ENCODE measurements around the gene SLC22A23. TPM values are rescaled to one million over a fixed set of nuclear protein-coding genes. Genes with fewer than 3 reads are reported as not detected.

SLC22A23 gene
- polyA plus RNA-seq, 4 donors: 9.8 to 12.4 (median 11.4) TPM

DNA sequence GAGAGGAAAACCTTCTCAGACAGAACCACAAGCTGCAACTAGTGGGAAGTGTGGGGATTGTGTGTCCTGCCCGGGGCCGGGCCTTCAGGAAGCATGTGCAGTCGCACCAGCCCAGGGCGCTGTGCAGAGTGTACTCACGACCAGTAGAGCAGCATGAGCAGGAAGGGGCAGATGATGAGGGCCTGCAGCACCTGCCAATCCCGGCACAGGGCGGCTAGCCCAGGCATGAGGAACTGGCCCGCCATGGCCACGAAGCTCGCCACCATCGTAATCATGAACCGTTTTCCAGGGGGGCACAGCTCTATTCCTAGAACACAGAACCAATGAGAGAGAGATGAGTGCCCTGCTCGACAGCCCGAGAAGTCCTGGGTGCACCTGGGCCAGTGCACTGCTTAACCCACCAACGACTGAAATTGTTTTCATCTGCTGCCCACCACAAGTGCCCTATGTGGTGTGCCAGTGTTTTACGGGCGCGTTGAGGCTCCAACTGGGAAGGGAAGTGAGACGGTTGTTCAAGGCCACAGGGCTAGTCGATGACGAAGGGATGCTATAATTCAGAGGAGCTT lies 133.1 kb downstream of the SLC22A23 start:
- DNase-seq (ENCODE audit: low read depth in 4 of 4, low spot score in 3 of 4): no peak

DNA sequence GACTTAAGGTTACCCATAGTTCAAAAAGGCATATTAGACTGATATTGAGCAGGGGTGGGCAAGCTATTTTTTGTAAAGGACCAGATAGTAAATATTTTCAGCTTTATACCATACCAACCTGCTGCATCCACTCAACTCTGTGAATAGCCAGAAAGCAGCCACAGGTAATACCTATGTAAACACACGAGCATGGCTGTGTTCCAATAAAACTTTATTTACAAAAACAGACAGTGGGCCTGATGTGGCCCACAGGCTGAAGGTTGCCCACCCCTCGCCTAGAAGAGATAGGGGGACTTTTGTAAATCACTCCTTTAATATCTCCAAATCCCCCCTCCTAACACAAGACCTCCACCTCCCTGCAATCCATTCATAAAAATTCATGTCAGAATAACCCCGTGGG lies 133.7 kb downstream of the SLC22A23 start:
- DNase-seq (ENCODE audit: low read depth in 4 of 4, low spot score in 3 of 4): no peak

DNA sequence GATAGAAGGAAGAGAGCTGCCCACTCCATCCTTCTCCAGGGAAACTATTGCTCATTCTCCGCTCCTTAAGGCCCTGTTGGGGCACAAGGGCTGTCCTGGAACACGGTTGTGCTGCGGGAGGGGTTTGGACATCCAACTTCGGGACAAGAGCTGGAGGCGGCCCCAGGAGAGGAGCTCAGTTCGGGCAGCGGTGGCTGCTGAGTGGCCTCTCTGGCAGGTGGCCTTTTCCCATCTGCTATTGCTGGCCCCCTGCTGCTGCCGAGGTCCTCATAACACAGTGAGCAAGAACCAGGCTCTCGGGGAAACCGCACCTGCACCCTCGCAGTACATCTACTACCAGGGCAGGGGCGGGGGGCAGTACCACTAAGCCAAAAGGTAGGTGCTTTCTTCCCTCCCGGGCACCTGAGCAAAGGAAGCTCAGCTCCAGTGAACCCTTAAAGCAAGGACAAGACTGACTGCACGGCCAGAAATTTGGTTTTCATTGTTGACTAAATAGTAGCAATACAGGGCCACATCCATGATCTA lies 134.4 kb downstream of the SLC22A23 start:
- no peak for DNase-seq (ENCODE audit: low read depth in 4 of 4, low spot score in 3 of 4)

DNA sequence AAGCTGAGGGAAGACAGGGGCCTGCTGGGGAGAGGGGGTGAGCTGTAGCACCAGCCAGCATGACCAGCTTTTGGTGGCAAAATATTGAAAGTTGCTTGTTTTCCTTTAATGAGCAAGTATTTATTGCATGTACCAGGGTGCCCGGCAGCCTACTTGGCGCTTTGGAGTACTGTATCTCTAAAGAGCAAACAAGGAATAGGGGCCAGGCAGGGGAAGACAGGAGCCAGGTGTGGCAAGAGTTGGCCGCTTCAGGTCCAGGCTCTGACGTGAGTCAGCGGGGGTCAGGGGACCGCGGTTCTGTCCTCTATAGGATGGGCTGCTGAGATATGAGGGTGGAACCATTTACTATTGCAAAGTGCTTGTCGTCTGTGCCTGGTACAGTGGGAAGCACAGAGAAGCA lies 135.0 kb downstream of the SLC22A23 start:
- no peak for DNase-seq (ENCODE audit: low read depth in 4 of 4, low spot score in 3 of 4)

DNA sequence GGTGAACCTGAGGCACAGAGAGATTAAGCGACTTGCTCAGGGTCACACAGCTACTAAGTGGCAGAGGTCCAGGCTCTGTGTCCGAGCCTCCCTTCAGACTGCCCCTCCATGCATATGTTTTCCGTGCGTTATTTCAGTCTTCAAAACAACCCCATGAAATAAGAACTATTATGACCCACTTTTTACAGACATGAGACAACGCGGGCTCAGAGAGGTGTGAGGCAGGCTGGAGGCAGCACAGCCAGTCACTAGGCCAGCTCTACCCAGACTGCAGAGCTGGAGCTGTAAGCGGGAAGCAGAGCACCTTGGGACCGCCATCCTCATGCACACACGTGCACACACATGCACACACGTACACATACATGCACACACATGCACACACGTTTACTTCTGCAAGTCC lies 135.8 kb downstream of the SLC22A23 start:
- DNase-seq (ENCODE audit: low read depth in 4 of 4, low spot score in 3 of 4): no peak

DNA sequence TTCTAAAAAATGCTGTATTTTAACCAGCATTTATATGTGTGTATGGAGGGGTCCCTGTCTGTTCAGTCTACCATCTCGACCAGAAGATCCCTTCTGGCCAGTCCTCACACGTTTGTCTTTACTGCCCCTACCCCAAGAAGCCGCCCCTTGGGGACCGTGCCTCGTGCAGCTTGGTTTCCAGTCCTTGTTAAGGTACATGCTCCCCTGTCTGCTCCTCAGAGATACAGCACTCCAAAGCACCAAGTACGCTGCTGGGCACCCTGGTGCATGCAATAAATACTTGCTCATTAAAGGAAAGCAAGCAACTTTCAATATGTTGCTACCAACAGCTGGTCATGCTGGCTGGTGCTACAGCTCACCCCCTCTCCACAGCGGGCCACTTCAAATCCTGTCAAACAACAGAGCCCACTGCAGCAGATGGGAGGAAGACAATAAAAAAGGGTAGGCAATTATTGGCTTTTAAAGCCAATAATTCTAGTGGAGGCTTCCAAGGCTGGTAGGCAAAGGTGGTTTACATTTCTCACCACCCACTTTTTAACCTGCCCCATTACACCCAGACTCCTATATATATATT lies 136.5 kb downstream of the SLC22A23 start:
- DNase-seq (ENCODE audit: low read depth in 4 of 4, low spot score in 3 of 4): no peak

DNA sequence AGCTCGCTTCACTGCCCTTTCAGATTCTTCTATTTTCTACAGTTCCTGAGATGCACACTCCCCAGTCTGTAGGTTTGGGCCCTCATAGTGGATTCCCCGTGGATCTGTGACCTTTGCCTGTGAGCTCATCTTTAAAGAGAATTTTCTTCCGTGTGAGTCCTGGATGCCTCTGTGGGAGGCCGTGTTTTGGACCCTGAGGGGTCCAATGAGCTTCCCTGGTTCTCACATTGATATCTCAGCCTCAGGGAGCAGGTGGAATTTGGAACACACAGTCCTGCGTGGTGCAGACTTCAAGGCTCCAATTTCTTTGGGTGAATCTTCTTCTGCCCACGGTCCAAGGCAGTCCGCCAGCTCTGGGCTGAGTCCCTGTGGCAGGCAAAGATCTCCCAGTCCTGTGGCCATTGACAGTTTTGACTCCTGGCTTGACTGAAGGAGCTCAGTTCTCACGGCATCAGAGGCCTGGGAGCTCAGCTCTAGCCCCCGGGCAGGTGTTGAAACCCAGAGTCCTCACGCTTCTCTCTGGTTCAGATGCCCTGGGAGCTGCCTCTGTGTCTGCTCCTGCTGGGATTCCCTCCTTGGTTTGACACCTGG lies 137.1 kb downstream of the SLC22A23 start:
- DNase-seq (ENCODE audit: low read depth in 4 of 4, low spot score in 3 of 4): no peak

DNA sequence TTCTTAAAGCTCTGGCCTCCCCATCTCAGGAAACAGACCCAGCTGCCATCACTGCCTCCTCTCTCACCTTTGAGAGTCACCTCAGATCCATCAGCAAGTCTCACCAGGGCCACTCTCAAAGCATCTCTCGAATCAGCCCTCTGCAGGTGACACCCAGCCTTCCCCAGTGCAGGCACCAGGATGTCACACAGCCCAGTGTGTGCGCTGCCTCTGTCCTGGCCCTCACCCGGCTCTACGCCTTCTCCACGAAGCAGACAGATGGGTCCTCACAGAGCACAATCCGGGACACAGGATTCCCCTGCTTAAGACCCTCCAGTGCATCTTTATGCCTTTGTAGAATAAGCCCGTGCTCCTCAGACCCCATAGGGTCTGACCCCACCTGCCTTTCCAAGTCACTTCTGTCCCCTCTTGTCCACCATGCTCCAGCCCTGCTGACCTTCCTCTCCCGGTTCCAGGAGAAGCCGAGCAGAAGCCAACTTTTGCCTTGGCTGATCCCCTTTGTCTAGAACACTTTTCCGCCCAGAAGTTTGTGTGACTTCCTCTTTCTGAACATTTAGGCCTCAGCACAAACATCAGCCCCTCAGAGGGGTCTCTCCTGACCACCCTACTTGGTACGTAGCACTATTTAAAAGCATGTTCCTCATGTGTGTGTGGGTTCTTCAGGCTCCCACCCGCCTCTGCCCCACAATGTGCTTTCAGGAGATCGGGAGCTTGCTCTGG lies 137.9 kb downstream of the SLC22A23 start:
- no peak for DNase-seq (ENCODE audit: low read depth in 4 of 4, low spot score in 3 of 4)

DNA sequence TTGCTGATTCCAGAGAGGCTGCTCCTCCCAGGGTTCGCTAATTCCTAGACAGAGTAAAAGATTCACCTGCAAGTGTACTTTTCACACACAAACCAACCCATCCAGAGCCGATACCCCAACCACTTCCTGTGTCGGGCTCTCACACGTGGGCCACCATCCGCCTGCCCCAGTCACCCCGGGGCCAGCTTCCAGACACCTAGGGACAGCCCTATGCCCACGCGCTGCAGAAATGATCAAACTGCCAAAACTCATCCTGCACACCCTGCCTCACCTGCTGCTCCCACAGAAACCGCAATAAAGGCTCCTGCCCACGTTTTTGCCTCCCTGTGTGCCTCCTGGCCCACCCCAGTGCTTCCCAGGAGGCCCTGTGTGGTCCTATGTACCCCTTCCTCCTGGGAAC lies 138.6 kb downstream of the SLC22A23 start:
- DNase-seq (ENCODE audit: low read depth in 4 of 4, low spot score in 3 of 4): no peak

DNA sequence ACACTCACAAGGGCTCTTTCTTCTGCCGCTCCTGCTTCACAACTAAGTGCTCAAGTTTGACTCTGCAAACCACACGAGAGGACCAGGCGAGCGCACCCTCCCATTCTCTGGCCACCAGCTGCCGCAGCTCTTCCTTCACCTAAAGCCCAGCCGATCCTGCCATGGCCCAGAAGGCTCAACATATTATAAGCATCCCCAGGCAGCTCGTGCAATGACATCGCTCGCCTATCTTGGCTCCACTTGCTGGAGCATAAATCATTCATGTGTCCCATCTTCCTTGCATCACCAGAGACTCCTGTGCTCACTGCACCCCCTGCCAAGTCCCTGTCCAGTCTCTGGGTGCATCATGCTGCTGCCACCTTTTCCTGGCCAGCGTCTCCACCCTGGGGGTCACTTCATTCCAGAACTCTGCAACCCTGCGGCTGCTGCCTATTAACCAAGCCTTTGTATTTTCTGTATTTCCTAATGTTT lies 139.1 kb downstream of the SLC22A23 start:
- no peak for DNase-seq (ENCODE audit: low read depth in 4 of 4, low spot score in 3 of 4)

DNA sequence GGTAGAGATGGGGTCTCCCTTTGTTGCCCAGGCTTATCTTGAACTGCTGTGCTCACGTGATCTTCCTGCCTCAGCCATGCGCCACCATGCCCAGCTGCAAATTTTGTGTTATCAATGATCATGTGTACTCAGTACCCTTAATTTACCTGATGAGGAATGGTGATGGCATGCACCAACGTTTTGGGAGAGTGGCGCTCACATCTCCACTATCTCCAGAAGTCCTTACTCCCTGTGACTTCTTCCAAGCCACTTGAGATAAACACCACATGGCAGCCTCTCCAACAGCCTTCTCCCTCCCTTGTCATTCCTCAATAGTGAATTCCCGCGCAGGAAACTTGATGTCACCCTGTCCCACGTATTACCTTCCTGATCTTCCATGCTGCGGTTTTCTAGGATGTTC lies 140.0 kb downstream of the SLC22A23 start:
- DNase-seq (ENCODE audit: low read depth in 4 of 4, low spot score in 3 of 4): no peak

DNA sequence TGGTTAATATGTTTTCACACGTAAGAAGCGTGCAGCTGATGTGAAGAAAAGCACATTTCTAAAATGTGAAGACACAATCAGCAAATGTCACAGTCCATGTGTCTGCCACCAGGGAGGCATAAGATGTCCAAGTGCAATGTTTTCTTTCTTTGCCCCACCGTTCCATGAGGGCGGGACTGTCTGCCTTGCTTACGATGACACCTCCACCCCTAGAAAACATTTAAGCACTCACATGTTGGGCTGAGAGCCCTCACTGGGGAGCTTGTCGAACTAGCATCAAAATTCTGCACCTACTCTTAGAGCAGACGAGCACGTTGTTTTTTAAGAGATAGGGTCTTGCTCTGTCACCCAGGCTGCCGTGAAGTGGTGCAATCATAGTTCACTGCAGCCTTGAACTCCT lies 140.5 kb downstream of the SLC22A23 start:
- no peak for DNase-seq (ENCODE audit: low read depth in 4 of 4, low spot score in 3 of 4)

DNA sequence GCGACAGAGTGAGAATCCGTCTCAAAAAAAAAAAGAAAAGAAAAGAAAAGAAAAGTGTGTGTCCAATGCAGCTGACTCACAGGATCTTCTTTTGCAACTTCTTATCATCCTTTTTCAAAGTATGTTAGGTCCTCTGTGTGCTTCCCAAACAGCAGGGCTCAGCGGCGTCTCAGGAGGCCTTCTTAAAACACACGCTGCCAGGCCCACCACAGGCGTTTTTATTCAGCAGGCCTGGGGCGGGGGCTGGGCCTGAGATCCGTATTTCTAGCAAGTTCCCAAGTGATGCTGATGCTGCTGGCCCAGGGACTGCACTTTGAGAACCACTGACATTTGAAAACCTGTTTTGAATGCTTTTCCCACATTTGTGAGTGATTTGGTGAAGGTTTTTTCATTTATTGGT lies 141.0 kb downstream of the SLC22A23 start:
- DNase-seq (ENCODE audit: low read depth in 4 of 4, low spot score in 3 of 4): no peak

DNA sequence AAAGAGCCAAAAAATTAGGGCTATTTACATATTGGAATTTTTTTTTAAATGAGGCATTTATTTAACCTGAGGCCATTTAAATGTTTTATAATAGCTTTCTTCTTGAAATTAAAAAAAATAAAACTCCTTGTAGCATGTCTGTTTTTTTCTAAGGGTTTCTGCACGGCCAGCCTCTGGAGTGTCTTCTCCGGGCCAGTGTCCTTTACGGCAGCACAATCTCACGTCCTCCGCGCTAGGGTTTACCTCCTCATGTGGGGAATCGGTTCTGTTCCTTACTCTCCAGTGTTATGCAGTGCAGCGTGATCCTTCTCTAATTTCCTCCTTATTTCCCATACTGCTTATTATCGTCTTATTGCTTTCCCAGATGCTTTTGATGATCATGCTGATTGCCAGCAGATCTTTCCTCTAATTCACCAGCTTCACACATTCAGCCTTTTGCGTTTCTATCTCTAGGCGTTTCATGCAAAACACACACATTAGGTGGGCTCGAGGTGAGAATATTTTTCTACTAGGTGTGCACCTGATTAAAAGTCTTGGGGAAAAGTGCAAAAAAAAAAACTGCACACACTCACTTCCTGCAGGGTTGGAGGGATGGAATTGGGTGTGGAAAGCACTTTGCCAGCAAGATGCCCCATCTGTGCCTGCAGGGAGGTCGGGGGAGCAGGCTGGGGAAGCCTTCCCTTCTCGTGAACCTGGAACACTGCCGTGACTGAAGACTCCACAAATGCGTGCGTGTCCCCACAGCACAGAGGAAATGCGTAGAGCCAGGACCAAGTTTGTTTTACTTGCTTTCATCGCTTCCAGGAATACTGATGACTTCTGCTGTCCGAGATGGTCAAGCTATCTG lies 142.0 kb downstream of the SLC22A23 start:
- no peak for DNase-seq (ENCODE audit: low read depth in 4 of 4, low spot score in 3 of 4)

DNA sequence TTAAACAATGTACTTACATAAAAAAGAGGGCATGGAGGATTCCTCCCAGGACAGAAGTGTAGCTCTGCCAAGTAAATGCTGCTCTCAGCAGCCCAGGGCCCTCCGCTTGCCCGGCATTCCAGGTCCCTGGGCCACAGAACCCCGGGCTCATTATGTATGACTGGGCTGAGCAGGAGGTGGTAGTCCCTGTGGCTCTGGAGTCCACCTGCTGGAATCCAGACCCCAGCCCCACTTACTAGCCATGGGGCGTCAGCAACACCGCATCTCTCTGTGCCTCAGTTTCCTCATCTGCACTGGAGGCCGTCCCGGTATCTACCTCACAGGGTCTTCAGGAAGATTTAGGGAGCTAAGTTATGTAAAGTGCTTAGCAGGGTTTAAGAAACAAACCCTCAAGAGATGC lies 142.7 kb downstream of the SLC22A23 start:
- DNase-seq (ENCODE audit: low read depth in 4 of 4, low spot score in 3 of 4): no peak

DNA sequence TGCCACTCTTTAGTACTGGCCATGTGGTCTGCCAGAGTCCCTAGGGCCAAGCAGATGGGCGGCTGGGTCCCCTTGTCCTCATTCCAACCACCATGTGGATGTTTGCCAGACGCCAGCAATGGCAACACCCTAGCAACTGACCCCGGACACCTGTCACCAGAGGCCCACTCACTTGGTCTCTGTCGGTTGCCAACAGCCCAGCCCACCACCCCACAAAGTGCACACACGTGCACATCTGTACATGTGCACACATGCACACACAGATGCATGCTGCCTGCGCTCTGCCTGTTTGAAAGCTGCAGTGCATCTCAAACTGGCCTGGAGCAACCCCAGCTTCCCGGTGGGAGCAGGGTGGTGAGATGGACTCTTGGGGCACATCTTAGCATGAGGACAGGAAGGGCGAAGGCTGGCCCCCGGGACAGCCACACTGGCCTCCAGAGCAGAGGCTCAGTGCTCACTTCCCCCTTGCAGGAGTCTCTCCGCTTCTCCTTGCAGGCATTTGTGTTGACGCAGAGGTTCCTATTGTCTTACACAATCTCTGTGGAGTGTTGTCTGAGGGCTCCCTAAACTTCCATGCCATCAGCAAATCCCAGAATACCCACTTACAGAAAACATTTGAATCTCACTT lies 144.1 kb downstream of the SLC22A23 start:
- no peak for DNase-seq (ENCODE audit: low read depth in 4 of 4, low spot score in 3 of 4)

DNA sequence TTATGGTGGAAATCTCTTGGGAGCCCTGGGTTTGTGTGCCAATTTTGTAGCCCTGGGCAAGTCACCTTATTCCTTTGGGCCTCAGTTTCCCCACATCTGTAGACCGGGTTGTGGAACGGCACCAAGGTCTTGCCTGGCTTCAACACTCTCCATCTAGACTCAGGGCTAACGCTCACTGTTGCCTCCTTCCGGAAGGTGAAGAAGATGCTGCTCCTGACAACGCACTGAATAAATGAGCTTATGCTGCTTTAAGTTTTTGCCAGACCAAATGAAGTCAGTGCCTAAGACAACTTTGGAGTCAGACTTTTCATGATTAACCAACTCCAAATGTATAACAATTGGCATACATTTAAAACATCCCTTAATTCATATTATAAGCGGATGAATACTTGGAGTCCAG lies 145.0 kb downstream of the SLC22A23 start:
- no peak for DNase-seq (ENCODE audit: low read depth in 4 of 4, low spot score in 3 of 4)

DNA sequence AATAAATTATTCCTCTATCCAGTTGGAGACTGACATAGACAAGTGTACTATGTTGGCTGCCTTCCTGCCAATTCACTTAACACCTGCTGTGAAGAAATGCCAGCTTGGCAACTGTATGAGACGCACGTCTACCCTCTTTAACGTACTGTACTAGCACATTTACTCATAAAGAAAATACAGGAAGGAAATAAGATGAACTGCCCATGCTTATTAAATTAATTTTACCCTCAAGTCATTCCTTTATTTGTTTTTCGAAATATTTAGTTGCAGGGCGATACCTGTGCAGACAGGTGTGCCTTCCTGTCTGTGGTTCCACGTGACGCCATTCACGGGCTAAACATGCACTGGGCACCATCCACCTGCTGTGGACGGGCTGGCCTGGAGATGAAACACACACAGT lies 146.1 kb downstream of the SLC22A23 start:
- DNase-seq (ENCODE audit: low read depth in 4 of 4, low spot score in 3 of 4): no peak

DNA sequence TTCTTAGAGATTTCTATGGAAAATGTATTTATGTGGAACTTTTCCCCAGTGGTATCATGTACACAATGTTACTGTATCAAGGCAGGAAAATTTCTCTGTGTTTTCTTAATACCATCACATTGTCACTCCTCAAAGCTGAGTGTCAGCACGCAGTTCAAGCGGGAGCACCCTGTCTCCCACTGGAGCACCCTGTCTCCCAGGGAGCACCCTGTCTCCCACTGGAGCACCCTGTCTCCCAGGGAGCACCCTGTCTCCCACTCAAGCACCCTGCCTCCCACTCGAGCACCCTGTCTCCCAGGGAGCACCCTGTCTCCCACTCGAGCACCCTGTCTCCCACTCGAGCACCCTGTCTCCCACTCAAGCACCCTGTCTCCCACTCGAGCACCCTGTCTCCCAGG lies 146.8 kb downstream of the SLC22A23 start:
- no peak for DNase-seq (ENCODE audit: low read depth in 4 of 4, low spot score in 3 of 4)

DNA sequence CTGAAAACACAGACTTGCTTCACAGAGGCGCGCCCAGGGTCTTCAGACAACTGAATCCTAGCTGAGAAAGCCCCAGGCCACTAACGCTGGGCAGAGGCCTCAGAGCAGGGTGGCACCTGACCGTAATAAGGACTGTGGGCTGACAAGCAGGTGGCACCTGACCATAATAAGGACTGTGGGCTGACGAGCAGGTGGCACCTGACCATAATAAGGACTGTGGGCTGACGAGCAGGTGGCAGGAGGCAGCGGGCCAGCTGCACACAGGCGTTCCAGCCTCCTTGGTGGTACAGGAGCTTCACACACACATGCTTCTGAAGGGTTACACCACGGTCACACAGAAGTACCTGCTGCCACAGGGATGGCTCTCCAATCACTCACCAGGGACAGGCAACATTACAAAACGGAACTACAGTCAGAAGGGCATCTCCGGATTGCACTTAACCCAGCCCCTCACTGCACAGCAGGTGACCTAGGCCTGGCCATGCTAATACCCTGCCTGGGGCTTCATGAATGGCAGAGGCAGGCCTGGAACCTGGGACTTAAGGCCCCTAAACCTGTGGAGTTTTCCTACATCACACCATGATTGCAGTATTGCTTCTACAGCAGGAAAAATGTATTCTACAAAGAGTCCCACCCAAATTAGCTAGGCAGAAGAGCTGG lies 147.3 kb downstream of the SLC22A23 start:
- DNase-seq (ENCODE audit: low read depth in 4 of 4, low spot score in 3 of 4): no peak
